GM23248 (cell line): ENCODE measurements around the gene ACACA. TPM values are rescaled to one million over a fixed set of nuclear protein-coding genes. Genes with fewer than 3 reads are reported as not detected.

ENCODE experiments used
- DNase-seq: peaks from one replicate; pipeline ENCODE4 v3.0.0-alpha.2; 2015
- H2AFZ ChIP-seq: fragments of 200-600 bp; sonication (generic); 2 replicates; pipeline ENCODE4 v1.6.1; 2016; ENCODE audit warnings: antibody characterized with exemption
- H3F3A ChIP-seq: fragments of 200-600 bp; sonication (generic); 2 replicates; pipeline ENCODE4 v1.6.1; 2016; ENCODE audit warnings: mild to moderate bottlenecking, antibody characterized with exemption, mixed run types; ENCODE audit not compliant: insufficient read depth
- H3K27ac ChIP-seq: fragments of 200-600 bp; sonication (generic); 2 replicates; pipeline ENCODE4 v1.5.1; 2016; ENCODE audit warnings: mild to moderate bottlenecking
- H3K27me3 ChIP-seq: fragments of 200-600 bp; sonication (generic); replicated peaks from 2 replicates; pipeline ENCODE4 v1.6.1; 2016; ENCODE audit warnings: mild to moderate bottlenecking; ENCODE audit not compliant: insufficient read depth
- H3K36me3 ChIP-seq: fragments of 200-600 bp; sonication (generic); 2 replicates; pipeline ENCODE4 v1.6.1; 2016; ENCODE audit warnings: low read depth, mild to moderate bottlenecking
- H3K4me1 ChIP-seq: fragments of 200-600 bp; sonication (generic); 2 replicates; pipeline ENCODE4 v1.6.1; 2016; ENCODE audit warnings: mild to moderate bottlenecking; ENCODE audit not compliant: insufficient read depth
- H3K4me2 ChIP-seq: fragments of 200-600 bp; sonication (generic); one replicate; pipeline ENCODE4 v1.6.1; 2016; ENCODE audit warnings: mild to moderate bottlenecking; ENCODE audit not compliant: unreplicated experiment
- H3K4me3 ChIP-seq: fragments of 200-600 bp; sonication (generic); 2 replicates; pipeline ENCODE4 v1.5.1; 2016; ENCODE audit warnings: mild to moderate bottlenecking
- H3K79me2 ChIP-seq: fragments of 200-600 bp; sonication (generic); 2 replicates; pipeline ENCODE4 v1.6.1; 2016; ENCODE audit warnings: mild to moderate bottlenecking; ENCODE audit not compliant: insufficient read depth
- H3K9ac ChIP-seq: fragments of 200-600 bp; sonication (generic); 2 replicates; pipeline ENCODE4 v1.6.1; 2016; ENCODE audit warnings: mild to moderate bottlenecking
- H3K9me2 ChIP-seq: fragments of 200-600 bp; sonication (generic); 2 replicates; pipeline ENCODE4 v1.6.1; 2016; ENCODE audit warnings: mixed run types, mild to moderate bottlenecking, moderate library complexity; ENCODE audit not compliant: insufficient read depth
- H3K9me3 ChIP-seq: fragments of 200-600 bp; sonication (generic); one replicate; pipeline ENCODE4 v1.6.1; 2017; ENCODE audit warnings: low read depth
- H4K20me1 ChIP-seq: fragments of 200-600 bp; sonication (generic); 2 replicates; pipeline ENCODE4 v1.6.0; 2016; ENCODE audit not compliant: insufficient read depth
- EZH2 ChIP-seq: fragments of 200-600 bp; sonication (generic); IDR thresholded peaks from 2 replicates; pipeline ENCODE4 v1.6.1; 2018; ENCODE audit warnings: antibody characterized with exemption, mild to moderate bottlenecking; ENCODE audit not compliant: insufficient read depth, poor library complexity, severe bottlenecking
- EZH2phosphoT487 ChIP-seq: fragments of 200-600 bp; sonication (generic); IDR thresholded peaks from 2 replicates; pipeline ENCODE4 v1.6.1; 2018; ENCODE audit warnings: antibody characterized with exemption, moderate library complexity, mild to moderate bottlenecking, low read depth; ENCODE audit not compliant: insufficient read depth
- WGBS, 2 experiments: methylation state at CpG; one replicate each; pipeline ENCODE4 v1.1.6; 2015 to 2017; ENCODE audit warnings: low lambda C conversion rate in 2 of 2, low coverage in 1 of 2; ENCODE audit errors: missing lambda C conversion rate in 2 of 2; 5-methylcytosine and 5-hydroxymethylcytosine counted together
- in situ Hi-C: fragments of 300-500 bp; cut with MboI; formaldehyde crosslinking; loops from 2 replicates; pipeline ENCODE4 v1.15.0; 2020
- polyA plus RNA-seq: library from polyadenylated mRNA; unstranded; fragments of >200 nt; fragmentation: Nextera tagmentation; extraction: Ambion mirVana; gene quantifications from 2 replicates; pipeline ENCODE4 v1.2.1, GENCODE V29; 2016
- total RNA-seq: library from RNA; depleted of rRNA; stranded (reverse); fragments of >200 nt; shearing (Covaris generic); gene quantifications from 2 replicates; pipeline ENCODE4 v1.2.3, GENCODE V29; 2014

The ACACA gene
- total and polyA plus RNA-seq, 2 experiments from 2014 or later = 10.2 to 21.9 TPM

DNA sequence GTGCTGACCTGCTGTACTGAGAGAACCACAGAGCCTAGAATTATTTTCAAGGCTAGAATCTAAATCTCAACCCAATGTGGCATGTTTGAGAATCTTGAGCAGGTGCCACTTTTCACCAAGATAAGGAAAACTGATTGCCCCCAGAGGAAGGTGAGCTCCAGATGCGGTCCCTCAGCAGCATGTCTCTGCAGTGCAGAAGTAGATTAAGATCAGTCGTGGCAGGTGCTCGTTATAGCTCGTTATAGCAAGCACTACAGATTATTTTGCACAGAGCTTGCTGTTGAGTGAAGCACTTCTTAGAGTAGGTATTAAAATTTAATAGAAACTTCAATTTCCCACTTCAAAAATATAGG, 281.8 kb downstream of the ACACA start:
- 98% methylated on average over 4 of the region's 4 CpGs for WGBS, 2 experiments
- H3K9me3 ChIP-seq = no peaks in the 10 kb centered on the region
- H3K27ac ChIP-seq = no peak overlapping the region
- no peaks in the 10 kb centered on the region for H3K9me2 ChIP-seq
- in situ Hi-C loops = no loop called here
- H3K4me3 ChIP-seq = no peak overlapping the region
- no peaks in the 10 kb centered on the region for H4K20me1 ChIP-seq
- no peaks in the 10 kb centered on the region for H3F3A ChIP-seq
- H3K79me2 ChIP-seq = no peaks in the 10 kb centered on the region
- H3K4me1 ChIP-seq = no peaks in the 10 kb centered on the region
- no peaks in the 10 kb centered on the region for H3K27me3 ChIP-seq
- no peak overlapping the region for H2AFZ ChIP-seq
- TF ChIP-seq EZH2 = no peak
- TF ChIP-seq EZH2phosphoT487 = no peak
- peaks cover 23% of the 10 kb centered on the region for H3K36me3 ChIP-seq
- no peak overlapping the region for H3K4me2 ChIP-seq
- no peak overlapping the region for H3K9ac ChIP-seq
- no peak for DNase-seq

DNA sequence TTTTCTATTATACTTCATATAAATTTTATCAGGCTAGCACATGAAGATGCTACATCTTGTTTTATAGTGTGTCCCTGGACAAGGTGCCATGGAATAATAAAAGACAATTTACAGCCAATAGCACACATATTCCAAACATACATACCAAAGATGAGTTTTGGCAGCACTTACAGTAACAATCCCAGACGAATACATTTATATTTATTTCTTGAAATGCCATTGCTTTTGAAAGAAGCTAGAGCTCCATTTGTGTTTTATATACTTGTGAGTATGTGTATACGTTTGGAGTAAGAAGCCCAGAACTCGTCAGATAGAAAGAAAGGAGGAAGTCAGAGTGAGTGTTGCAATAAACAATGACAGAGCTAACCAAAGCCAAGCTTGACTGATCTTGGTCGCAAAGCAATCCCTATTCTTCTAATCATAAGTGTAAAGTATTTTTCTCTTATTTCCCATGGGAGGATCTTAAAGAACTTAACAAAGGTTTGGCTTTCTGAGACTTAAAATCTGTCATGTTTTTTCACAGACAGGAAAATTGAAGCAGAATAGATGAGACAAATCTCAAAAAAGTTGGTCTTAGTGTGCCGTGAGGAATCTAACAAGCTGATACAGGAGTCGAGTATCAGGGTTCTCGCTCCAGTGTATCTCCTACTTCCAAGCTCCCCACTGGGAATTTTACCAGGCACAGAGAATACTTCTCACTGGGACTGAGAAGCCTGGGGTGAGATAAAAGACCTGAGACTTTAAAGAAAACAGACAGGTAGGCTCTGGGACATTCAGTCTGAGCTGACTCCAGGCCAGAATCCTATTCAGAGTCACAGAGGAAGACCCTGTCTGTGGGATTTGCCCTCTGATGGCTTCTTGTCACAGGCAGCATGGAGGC, 282.5 kb downstream of the ACACA start:
- 58 to 63% methylated on average over 7 of the region's 7 CpGs for WGBS, 2 experiments
- no peak overlapping the region for H3K9ac ChIP-seq
- H3K79me2 ChIP-seq = no peaks in the 10 kb centered on the region
- in situ Hi-C loops = no loop called here
- peaks cover 21% of the 10 kb centered on the region for H3K36me3 ChIP-seq
- no peak overlapping the region for H2AFZ ChIP-seq
- H3K4me1 ChIP-seq = no peaks in the 10 kb centered on the region
- no peaks in the 10 kb centered on the region for H3K9me3 ChIP-seq
- no peak for TF ChIP-seq EZH2
- no peak for TF ChIP-seq EZH2phosphoT487
- no peaks in the 10 kb centered on the region for H3F3A ChIP-seq
- H3K4me2 ChIP-seq = no peak overlapping the region
- no peaks in the 10 kb centered on the region for H4K20me1 ChIP-seq
- H3K4me3 ChIP-seq = no peak overlapping the region
- no peaks in the 10 kb centered on the region for H3K9me2 ChIP-seq
- no peaks in the 10 kb centered on the region for H3K27me3 ChIP-seq
- no peak overlapping the region for H3K27ac ChIP-seq
- no peak for DNase-seq

DNA sequence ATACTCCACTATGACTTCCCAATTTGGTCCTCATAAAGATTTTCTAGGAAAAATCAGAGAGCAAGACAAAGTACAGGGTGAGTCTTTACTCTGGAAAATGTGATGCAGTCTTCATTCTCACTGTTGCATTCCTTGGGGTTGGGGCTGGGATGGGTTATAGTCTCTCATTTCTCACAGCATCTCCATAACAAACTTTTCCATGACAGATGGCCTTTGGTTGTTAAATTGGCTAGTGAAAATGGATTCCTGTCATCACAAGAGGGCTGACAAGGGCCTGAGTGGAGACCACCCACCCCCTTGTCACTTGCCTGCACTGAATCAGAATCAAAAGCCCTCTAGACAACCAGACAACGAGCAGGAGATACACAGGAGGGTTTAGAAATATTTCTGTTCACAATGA, 283.2 kb downstream of the ACACA start:
- H3K9me3 ChIP-seq = no peaks in the 10 kb centered on the region
- H4K20me1 ChIP-seq = no peaks in the 10 kb centered on the region
- DNase-seq = no peak
- H2AFZ ChIP-seq = no peak overlapping the region
- H3K9ac ChIP-seq = no peak overlapping the region
- H3K27ac ChIP-seq = no peak overlapping the region
- no peaks in the 10 kb centered on the region for H3F3A ChIP-seq
- no peaks in the 10 kb centered on the region for H3K9me2 ChIP-seq
- 91 to 93% methylated on average over 1 of the region's 1 CpG for WGBS, 2 experiments
- TF ChIP-seq EZH2 (no peak), EZH2phosphoT487 (no peak)
- no peak overlapping the region for H3K4me3 ChIP-seq
- H3K79me2 ChIP-seq = no peaks in the 10 kb centered on the region
- H3K4me1 ChIP-seq = no peaks in the 10 kb centered on the region
- in situ Hi-C loops = no loop called here
- no peaks in the 10 kb centered on the region for H3K27me3 ChIP-seq
- H3K36me3 ChIP-seq = peaks cover 13% of the 10 kb centered on the region
- H3K4me2 ChIP-seq = no peak overlapping the region

DNA sequence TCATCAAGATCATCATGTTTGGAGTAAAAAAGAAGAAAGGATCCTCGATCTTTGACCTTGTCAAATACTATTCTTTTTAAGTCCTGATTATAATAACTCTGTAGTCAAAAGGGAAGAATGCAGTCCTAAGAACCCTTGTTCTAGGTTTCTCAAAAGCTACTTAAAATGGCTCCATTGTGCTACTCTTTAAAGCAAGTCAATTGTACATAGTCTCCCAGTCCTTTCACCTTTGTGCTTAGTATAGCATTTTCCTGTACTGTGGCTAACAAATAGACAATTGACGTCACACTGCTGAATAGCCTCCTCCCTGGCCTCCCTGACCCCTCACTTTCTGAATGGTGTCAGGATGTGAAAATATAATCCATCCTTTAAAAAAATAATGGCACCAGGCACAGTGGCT, 285.0 kb downstream of the ACACA start:
- TF ChIP-seq EZH2phosphoT487 = no peak
- no peak for TF ChIP-seq EZH2
- Histone ChIP-seq H3K9ac (no peak overlapping the region), H3K9me3 (no peaks in the 10 kb centered on the region), H3K27ac (no peak overlapping the region), H3K4me3 (no peak overlapping the region), H3K9me2 (no peaks in the 10 kb centered on the region), H4K20me1 (no peaks in the 10 kb centered on the region), H2AFZ (no peak overlapping the region), H3K27me3 (no peaks in the 10 kb centered on the region), H3K4me1 (no peaks in the 10 kb centered on the region), H3K79me2 (no peaks in the 10 kb centered on the region), H3K36me3 (peaks cover 9% of the 10 kb centered on the region; the same call in 1 of the 2 replicates), H3F3A (no peaks in the 10 kb centered on the region), H3K4me2 (no peak overlapping the region)
- 94 to 98% methylated on average over 2 of the region's 2 CpGs for WGBS, 2 experiments
- no peak for DNase-seq
- in situ Hi-C loops = no loop called here
